NCI-H1694 treated with DMSO at 0.1 percent for 48 hours (cell line): Measurements from ENCODE around the gene PRKG1.
"Not testable (repeated sequence)": the region's sequence is repeated elsewhere in the genome, so short reads cannot be mapped to it uniquely, and the experiment has no call there.

Experiments
- DNase-seq: peaks from one replicate; lab custom pipeline; 2025; lab: John Stamatoyannopoulos, UW

Gene PRKG1

DNA sequence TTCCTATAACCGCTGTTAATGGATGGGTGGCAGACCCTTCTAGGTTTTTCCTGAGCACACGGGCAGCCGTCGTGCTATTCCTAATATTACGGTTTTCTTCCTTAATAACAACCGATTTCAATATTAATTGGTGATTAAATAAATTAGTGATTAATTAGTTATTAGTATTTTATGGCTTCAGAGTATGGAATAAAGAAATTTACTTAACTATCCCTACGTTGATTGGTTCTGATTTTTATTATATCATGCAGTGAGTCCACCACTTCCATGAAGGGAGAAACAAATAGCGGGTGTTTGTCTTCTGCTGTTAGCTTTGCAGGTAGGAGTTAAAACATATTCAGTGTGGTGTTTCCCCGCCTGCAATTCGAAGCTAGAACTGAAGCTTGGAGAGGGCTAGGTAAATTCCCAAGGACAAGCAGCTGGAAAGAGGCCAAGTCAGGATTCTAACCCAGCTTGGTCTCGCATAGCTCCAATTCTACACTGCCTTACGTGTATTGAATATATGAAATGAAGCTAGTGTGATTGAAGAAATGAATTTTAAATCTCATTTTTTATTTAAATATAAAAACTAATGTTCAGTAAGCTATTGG lies 626.0 kb downstream of the PRKG1 start:
- DNase-seq, result no peak

DNA sequence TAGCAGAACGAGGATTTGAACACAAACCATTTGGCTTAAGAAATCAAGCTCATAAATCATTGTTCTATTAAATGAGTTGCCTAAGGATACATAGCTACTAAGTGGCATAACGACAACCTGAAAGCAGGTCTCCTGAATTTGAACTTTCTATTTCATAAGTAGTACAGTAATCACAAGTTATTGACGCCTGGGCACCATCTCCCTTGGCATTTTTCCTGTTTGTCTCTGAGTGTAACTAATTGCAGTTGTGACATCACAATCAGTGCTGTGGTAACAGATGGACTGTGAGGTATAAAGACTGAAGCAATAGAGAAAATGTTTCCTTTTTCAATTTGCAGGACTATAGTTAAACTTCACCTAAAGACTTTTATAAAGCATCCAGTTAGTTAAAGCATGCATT lies 631.5 kb downstream of the PRKG1 start:
- no peak for DNase-seq

DNA sequence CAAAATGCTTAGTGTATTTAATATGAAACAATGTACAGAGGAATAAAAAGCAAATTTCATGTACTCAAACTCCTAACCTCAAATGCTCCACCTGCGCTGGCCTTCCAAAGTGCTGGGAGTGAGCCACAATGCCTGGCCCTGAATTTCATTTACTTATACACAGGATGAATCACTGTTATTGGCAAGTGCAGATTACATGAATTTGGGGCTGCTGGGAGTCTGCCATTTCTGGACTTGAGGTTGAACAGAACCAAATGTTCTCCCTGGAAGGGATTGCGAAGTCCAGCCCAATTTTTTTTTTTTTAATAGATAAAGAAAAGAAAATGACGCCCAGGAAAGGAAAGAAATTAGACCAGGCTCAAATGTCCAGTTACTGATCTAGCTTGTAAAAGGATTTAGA lies 631.9 kb downstream of the PRKG1 start:
- no peak for DNase-seq

DNA sequence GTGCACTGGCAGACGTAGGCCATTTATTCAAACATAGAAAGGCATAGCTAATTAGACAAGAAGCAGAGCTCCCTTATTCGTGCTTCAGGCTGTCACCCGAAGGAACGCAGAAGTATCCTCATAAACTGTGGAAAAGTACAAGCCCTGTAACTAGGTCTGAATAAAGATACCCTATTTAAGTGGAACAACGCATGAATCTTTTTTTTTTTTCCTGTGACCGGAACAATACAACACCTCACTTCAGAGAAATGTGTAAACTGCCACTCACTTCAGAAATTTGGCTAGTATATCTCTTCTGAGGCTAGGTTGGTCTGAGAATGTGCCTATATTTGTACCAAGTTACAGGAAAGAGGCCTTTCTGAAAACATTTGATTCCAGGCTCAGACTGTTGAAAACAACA lies 633.1 kb downstream of the PRKG1 start:
- no peak for DNase-seq

DNA sequence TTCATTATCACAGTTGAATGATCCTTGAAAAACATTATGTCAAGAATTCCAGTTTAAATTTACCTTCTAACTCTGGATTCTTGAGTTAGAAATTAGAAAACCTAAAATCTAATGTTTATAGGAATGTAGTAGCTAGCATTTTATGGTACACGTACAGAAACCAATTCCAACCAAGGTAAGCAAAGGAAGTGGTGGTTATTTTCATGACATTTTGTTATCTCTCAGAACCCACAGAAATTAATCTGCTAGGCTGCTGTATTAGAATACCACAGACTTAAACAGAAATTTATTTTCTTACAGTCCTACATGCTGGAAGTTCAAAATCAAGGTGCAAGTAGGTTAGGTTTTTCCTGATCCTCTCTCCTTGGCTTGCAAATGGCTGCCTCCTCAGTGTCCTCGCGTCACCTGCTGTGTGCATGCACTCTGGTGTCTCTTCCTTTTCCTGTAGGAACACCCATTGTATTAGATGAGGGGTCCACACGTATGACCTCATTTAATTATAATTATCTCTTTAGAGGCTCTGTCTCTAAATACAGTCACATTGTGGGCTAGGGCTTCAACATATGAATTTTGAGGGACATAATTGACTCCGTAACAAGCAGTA lies 633.6 kb downstream of the PRKG1 start:
- DNase-seq, result no peak

DNA sequence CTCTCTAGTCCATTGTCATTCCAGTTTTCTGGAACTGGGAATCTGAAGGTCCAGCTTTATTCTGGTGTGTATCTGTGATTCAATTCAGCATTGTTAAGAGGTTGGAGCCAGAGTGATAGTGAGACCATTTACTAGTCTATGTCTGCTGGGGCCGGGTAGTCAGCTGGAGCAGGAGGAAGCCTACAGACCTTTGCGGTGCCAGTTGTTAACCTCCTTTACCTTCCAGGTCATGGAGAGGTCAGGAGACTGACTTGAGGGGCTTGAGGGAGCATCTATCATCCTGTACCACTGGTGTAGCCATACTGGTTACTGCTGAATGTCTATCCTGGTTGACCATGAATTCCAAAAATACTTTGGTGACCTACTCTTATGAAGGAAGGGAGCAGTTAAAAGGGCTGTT lies 634.3 kb downstream of the PRKG1 start:
- DNase-seq, result no peak

DNA sequence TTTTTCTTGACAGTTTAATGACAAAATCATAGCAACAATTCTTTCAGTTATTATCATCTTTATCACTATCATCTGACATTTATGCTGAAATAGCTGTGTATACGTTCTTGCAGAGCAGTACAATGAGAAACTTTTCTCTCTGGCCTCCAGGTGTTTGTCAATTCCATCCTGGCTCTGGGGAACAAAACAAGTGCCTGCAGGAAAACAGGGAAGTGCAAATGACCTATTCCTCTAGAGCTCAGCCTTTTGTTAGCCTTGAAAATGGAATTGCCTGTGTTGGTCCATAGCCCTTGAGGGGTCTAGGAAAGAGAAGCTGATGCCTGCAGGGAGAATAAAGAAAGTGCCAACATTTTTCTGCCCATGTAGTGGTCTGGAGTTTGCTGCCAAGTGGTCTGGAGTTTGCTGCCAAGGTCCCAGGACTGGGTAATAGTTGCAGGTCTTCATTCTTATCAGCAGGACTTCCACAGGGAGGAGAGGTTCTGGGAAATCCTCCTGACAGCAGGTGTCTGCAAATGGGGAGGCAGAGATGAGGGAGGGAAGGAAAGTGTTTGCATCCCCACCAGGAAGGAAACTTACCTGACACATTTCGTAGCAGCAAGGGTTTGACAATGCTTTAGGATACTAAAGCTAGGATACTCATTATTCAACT lies 635.2 kb downstream of the PRKG1 start:
- DNase-seq, result no peak

DNA sequence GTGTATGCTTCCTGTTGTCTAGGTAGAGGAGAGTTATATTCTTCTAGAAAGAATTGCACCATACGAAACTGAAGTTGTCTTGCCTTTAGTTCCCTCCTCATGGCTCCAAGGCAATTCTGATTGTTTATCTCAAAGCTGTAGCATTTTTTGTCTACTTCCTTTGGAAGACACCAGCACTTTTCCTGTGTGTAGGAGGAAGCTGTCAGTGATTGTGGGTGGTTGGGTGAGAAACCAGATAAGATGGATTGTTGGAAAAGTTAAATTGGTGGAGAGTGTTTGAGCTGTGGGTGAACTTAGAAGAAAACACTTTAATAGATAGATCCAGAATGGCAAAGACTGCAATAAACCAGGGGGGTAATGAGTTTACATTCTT lies 637.2 kb downstream of the PRKG1 start:
- DNase-seq, result no peak

DNA sequence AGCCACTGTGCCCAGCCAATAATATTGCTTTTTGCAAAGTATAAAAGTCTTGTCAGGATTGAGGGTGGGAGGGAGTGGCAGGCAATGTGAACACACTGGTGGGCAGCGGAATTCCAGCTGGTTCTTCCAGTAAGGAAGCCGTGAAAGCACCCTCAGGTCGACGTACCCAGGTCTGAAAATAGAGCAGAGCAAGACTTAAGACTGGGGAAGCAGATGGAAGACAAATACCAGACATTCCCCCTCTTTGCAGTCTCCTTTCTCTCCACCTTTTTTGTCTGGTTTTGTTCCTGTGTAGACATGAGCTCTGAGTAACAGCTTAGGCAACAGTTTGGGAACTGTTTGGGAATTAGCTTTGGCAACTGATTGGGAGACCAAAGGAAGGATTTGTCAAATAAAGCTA lies 642.7 kb downstream of the PRKG1 start:
- no peak for DNase-seq

DNA sequence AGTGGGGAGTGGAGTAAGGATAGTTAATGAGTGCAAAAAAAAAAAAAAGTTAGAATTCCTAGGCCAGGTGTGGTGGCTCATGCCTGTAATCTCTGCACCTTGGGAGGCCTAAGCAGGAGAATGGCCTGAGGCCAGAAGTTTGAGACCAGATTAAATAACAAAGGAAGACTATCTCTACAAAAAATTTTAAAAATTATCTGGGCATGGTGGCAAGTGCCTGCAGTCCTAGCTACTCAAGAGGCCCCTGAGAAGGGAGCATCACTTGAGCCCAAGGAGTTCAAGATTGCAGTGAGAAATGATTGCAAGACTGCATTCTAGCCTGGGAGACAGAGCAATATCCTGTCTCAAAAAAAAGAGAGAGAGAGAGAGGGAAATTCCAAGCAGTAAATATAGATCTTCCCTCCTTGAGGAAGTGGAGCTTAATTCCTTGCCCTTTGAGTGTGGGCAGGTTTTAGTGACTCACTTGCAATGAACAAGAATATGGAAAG lies 644.6 kb downstream of the PRKG1 start:
- DNase-seq, result no peak

DNA sequence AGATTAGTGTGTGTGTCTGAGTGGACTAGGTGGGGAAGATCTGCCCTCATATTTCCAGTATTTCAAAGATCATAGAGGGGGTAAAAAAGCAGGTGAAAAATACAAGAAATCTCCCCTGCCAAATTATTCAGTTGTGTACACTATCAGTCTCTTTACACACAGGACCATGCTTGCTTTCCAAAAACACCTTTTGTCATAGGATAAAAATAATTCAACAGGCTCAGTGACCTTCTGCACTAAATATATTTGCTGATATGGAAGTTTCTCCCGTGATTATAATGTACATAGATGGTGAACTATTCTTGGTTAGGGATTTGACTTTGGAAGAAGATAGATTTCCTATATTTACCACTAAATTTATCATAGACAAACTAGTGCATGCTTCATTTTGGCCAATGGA lies 649.8 kb downstream of the PRKG1 start:
- DNase-seq, result no peak

DNA sequence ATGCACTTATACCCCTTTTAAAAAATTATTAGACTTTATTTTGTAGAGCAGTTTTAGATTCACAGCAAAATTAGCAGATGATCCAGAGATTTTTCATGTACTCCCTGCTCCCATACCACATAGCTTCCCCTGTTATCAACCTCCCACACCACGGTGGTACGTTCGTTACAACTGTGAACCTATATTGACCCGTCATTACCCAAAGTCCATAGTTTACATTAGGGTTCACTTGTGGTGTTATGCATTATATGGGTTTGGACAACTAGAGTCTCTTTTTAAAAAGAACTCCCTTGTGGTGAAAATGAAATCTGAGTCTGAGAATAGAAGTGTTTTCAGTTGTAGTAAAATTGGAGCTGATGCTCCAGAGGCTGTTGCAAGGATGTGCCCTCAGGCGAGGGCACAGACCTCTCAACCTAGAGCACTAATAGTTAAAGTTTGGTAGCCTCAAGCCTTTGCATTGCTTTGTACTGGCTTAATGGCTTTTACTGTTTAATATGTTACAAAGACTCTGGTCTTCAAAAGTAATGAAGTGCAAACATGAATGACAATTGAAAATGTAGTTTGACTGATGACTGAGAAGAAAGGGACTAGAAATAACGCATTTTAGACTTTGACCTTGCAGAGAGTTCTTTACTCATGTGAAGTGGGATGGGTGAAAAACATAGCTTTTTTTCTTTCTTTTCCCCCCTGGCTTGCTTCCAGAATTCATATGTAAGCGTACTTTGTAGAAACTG lies 655.7 kb downstream of the PRKG1 start:
- no peak for DNase-seq

DNA sequence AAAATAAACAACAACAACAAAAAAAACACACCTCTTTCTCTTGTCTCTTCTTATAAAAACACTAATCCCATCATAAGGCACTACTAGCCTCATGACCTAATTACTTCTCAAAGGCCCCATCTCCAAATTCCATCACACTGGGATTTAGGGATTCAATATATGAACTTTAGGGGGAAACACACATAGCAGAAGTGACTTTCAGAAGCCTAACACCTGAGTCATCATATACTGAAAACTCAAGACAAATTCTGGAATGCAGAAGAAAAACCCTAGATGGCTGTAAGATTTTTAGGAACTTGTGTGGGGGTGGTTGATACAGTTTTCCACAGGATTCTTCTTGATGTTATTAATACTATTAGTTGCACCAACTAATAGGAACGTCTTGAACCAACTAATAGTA lies 658.8 kb downstream of the PRKG1 start:
- no peak for DNase-seq

DNA sequence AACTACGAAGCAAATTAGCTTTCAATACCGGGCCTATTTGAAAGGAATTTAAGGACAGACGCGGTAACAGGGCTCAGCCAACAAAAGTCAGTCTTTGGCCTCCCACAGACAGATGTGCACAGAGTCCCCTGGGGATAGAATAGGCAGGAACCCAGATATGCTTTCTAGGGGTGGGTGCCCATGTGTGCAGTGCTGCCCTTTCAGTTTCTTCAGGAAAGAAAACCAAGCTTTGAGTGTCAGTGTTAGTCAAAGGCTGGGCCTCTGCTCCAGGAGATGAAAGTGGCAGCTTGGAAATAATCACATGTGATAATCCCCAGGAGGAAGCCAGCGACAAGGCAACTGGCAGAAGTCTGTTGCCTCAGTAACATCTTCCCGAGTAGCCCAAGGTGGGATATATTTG lies 668.9 kb downstream of the PRKG1 start:
- DNase-seq, result no peak

DNA sequence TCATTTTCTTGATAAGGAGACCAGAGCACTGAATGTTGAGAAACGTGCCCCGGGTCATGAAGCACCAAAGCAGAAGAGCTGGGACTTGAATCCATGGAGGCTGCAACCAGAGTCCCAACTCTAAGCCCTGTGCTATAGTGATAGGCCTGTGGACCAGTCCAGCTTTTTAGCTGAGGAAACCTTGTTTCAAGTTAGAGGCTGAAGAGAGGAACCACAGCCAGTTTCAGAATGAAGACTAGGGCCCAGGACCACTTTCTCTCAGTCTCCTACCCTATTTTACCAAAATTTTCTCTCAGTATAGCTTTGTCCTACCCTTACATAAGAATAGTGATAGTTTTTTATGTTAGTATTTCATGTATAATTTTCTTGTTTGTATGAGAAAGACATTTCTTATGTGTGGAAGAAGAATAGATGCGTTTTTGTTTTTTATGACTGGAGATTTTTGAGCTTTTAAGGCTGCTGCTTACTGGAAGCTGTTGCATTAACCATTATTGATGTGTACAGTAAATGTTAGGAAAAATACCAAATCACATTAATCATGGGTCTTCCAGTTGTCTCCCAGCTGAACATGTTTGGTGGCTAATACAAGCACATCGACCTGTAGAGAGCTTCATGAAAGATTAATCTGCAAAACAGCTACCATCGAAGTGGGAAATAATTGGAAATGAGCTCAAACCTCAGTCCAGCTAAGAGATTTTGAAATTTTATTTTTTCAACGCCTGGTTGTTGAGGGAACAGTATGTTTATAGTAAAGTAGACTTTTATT lies 670.1 kb downstream of the PRKG1 start:
- DNase-seq, result no peak

DNA sequence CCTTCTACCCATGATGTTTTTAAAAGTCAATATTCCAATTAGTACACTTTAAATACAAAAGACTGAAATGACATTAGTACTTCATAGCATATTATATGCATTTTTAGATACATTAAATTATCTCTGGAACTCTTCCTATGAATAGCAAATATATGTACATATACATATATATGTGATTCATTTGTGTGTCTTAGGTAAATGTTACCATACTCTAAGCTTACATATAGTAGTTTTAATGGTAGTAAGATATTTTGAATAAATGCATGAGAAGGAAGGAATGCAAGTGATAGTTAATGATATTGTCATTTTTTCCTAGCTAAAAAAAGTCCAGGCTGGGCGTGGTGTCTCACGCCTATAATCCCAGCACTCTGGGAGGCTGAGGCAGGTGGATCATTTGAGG lies 671.1 kb downstream of the PRKG1 start:
- DNase-seq, result no peak

DNA sequence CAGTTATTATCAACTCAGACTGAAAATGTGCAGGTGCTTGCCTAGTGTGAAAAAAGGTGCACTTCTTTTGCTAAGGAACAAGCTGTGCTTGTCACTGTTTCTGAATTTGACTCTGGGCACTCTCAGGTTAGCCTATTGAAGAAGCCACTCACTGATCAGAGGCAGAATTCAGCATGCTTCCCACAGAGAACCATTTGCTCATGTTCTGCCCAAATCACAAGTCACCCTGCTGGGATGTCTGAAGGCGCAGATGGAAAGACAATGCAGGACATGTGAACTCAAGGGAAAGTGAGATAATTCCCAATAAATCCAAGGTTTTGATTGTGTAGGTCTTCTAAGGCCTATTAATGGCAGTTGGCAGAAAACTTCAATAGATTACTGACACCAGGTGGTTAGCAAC lies 672.9 kb downstream of the PRKG1 start:
- DNase-seq, result no peak

DNA sequence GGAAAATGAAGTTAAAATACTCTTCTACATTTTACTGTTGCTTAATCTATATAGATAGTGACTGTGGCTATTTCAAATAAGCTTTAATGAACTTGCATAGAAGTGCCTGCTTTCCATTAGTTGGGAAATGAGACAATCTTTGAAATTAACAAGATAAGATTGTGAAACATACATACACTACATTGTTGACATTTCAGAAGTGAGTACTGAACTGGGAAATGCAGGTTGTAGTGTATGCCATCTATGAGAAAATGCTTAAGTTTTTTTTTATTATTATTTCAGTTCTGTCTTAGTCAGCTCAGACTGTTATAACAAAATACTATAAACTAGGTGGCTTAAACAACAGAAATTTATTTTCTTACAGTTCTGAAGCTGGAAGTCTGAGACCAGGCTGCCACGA lies 674.7 kb downstream of the PRKG1 start:
- DNase-seq, result no peak

DNA sequence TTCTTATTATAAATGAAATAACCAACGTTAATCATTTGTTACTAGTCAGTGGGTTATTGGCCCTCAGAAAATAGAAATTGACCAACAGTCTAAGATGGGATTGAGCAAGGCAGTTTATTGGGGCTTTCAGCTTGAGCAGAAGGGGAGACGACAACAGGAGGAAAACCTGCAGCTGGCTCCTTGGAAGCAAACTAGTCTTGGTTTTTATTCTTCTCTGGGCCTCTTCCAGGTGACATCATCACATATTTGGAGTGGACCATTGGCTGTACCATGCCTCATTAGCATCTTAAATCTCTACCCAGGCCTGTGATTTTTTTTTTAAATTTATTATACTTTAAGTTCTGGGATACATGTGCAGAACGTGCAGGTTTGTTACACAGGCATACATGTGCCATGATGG lies 684.1 kb downstream of the PRKG1 start:
- DNase-seq, result no peak

DNA sequence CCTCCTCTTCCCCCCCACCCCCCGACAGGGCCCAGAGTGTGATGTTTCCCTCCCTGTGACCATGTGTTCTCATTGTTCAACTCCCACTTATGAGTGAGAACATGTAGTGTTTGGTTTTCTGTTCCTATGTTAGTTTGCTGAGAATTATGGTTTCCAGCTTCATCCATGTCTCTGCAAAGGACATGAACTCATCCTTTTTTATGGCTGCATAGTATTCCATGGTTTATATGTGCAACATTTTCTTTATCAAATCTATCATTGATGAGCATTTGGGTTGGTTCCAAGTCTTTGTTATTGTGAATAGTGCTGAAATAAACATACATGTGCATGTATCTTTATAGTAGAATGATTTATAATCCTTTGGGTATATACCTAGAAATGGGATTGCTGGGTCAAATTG lies 684.6 kb downstream of the PRKG1 start:
- DNase-seq, result not testable (repeated sequence)

DNA sequence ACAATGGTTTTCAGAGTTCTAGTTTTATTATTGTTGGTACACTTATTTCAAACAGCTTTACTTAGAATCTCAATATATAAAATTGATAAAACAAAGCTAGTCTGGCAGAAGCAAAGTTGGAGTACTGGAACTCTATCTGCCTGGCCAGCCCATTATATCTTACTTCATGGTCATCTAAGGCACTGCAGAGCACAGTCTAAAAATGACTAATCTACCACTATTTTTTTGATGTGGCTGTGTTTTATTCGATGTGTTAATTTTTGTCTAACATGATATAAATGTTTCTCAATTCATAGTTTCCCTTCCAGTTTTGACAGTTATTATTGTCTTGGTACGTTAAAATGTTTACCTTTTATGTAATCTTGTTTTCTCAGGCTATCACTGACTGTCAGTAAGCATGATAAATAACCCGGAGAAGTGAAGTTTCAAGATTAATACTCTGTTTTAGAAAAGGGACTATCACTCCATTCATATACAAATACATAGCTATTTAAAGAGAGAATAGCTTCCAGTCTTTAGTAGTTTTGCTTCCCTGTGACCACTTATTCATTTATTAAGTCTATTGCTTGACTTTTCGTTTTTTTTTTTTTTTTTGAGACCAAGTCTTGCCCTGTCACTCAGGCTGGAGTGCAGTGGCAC lies 685.7 kb downstream of the PRKG1 start:
- DNase-seq, result no peak
